Measurements from ENCODE around the gene GJB1.
A peak's percentile ranks its signal among the peaks of the same experiment; 100 is the strongest.

The GJB1 gene

GRCh38 chrX:71215338-71215912 lies 7.6 kb upstream of the GJB1 start:
- no peak for DNase-seq (ENCODE audit: low spot score)

- no peak for DNase-seq (ENCODE audit: low spot score)
Observed at GRCh38 chrX:71216485-71216884, 6.5 kb upstream of the GJB1 start.

- no peak for DNase-seq (ENCODE audit: low spot score)
Observed at GRCh38 chrX:71217298-71217697, 5.7 kb upstream of the GJB1 start.

GRCh38 chrX:71221145-71221544 lies 1.9 kb upstream of the GJB1 start:
- DNase-seq (ENCODE audit: low spot score): no peak

GRCh38 chrX:71224098-71224708 lies 1.2 kb downstream of the GJB1 start:
- no peak for DNase-seq (ENCODE audit: low spot score)

- no peak for DNase-seq (ENCODE audit: low spot score)
Observed at GRCh38 chrX:71225009-71225408, 2.0 kb downstream of the GJB1 start.

- DNase-seq (ENCODE audit: low spot score): no peak
Observed at GRCh38 chrX:71225676-71226075, 2.7 kb downstream of the GJB1 start.

- DNase-seq (ENCODE audit: low spot score): no peak
Observed at GRCh38 chrX:71227370-71228062, 4.5 kb downstream of the GJB1 start.

- DNase-seq (ENCODE audit: low spot score): no peak
Observed at GRCh38 chrX:71228063-71228642, 5.1 kb downstream of the GJB1 start.

- no peak for DNase-seq (ENCODE audit: low spot score)
Observed at GRCh38 chrX:71235482-71235881, 12.5 kb downstream of the GJB1 start.

- no peak for DNase-seq (ENCODE audit: low spot score)
Observed at GRCh38 chrX:71236836-71237235, 13.8 kb downstream of the GJB1 start.

GRCh38 chrX:71239781-71240180 lies 16.8 kb downstream of the GJB1 start:
- DNase-seq (ENCODE audit: low spot score): no peak

- DNase-seq (ENCODE audit: low spot score): no peak
Observed at GRCh38 chrX:71241301-71241700, 18.3 kb downstream of the GJB1 start.

- no peak for DNase-seq (ENCODE audit: low spot score)
Observed at GRCh38 chrX:71244359-71245128, 21.5 kb downstream of the GJB1 start.

- no peak for DNase-seq (ENCODE audit: low spot score)
Observed at GRCh38 chrX:71245159-71245558, 22.1 kb downstream of the GJB1 start.

GRCh38 chrX:71250841-71251240 lies 27.8 kb downstream of the GJB1 start:
- DNase-seq (ENCODE audit: low spot score): no peak

- no peak for DNase-seq (ENCODE audit: low spot score)
Observed at GRCh38 chrX:71251466-71251973, 28.5 kb downstream of the GJB1 start.

GRCh38 chrX:71252221-71252620 lies 29.2 kb downstream of the GJB1 start:
- DNase-seq (ENCODE audit: low spot score): no peak

GRCh38 chrX:71253253-71254091 lies 30.4 kb downstream of the GJB1 start:
- DNase-seq (ENCODE audit: low spot score): peak; percentile 40

GRCh38 chrX:71254092-71254963 lies 31.3 kb downstream of the GJB1 start, which contains the start of gene ZMYM3:
Gene ZMYM3 (minus strand): TSS chrX:71254140. CDS start chrX:71253255, 885 bp downstream.
- peak; percentile 85 for DNase-seq (ENCODE audit: low spot score)

All from CD4-positive, alpha-beta T cell treated with Interleukin-15 for 4 hours (primary cell).